ENCODE measurements around the gene IKBKG. TPM values are rescaled to one million over a fixed set of nuclear protein-coding genes. Genes with fewer than 3 reads are reported as not detected.
"Not testable (repeated sequence)": the region's sequence is repeated elsewhere in the genome, so short reads cannot be mapped to it uniquely, and the experiment has no call there.

The IKBKG gene
- total RNA-seq, 1 donor from 2014 or later = 47.7 TPM

GRCh38 chrX:154552112-154552806 lies 4.8 kb downstream of the IKBKG start:
- intact Hi-C loops (cut with micrococcal nuclease) = not testable (repeated sequence)

DNA sequence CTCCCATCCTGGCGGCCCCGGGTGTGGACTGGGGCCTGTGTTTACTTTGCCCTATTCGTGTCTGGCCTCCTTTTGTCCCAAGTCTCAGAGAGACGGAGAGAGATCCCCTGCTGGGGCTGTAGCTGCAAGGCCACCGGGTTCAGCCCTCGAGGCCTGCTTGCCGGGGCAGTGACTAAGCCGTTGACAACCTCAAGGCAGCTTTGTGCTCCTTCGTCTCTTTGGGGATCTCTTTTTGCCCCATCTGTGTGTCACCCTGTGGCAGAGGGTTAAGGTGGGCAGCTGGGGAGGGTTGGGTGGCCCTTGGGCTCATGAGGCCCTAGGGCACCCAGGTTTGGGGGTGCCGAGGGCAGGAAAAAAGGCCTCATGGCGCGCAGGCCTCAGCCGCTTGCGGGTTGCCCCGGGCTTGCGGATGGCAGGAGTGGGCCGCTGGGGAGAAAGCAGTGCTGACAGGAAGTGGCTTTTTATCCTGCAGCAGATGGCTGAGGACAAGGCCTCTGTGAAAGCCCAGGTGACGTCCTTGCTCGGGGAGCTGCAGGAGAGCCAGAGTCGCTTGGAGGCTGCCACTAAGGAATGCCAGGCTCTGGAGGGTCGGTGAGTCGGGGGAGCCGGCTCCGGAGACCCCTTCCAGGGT lies 10.8 kb downstream of the IKBKG start:
- intact Hi-C loops (cut with micrococcal nuclease) = not testable (repeated sequence)

DNA sequence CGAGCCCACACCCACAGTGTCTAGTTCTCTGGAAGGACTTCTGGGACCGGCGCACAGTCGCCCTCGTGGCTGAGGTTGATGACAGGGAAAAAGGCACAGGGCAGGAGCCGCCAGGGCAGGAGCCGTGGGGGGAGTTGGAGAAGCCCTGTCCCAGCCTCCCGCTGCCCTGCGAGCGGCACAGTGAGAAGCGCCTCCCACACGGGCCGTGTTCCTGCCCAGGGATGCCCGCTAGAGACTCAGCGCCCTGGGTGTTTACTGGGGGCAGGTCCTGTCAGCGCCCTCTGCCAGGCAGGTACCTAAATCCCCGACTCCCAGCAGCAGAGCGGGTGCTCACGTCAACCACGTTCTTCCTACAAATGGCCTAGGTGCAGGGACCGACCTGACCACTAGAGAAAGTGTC lies 11.5 kb downstream of the IKBKG start:
- intact Hi-C loops (cut with micrococcal nuclease) = not testable (repeated sequence)

DNA sequence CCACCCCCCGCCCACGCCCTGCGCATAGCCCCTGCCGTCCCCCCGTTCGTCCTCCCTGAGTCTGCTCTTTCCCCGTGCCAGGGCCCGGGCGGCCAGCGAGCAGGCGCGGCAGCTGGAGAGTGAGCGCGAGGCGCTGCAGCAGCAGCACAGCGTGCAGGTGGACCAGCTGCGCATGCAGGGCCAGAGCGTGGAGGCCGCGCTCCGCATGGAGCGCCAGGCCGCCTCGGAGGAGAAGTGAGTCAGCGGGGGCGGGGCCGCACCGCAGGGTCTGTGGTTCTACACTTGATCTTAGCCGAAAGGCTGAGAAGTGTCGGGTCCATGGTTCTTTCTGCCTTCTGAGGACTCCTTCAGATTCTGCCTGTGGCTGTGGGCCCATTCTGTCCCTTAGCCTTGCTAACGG lies 12.9 kb downstream of the IKBKG start:
- intact Hi-C loops (cut with micrococcal nuclease) = not testable (repeated sequence)

DNA sequence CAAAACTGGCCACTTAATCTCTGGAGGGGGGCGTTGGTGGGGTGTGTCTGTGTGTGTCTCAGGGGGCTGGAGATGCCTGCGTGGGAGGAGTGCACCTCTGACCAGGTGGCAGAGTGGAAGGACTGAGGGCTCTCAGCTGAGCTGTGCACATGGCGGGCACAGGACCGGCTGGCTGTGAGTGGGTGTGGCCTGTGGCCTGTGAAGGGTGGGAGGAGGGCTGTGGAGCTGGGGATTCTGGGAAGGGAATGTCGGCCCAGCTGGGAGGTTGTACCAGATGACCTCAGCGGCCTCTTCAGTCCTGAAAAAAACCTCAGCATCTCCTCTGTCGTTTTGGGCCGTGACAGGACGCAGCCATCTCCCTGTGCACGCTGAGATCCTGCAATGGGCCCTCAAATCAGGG lies 14.9 kb downstream of the IKBKG start:
- intact Hi-C loops (cut with micrococcal nuclease) = not testable (repeated sequence)

DNA sequence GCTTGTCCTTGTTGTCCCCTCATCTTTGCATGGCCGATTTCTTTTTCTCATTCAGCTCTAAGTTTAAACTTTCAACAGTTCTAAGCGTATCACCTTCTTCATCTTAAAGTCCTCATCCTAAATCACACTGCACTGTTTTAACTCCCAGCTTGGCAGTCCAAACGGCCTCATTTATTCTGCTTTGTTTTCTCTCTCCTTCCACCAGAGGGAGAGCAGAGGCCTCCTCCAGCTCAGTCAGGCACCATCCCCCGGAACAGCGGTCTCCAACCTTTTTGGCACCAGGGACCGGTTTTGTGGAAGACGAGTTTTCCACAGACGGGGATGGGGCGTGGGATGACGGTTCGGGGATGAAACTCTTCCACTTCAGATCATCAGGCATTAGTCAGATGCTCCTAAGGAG lies 22.9 kb downstream of the IKBKG start:
- intact Hi-C loops (cut with micrococcal nuclease) = not testable (repeated sequence)

- intact Hi-C loops (cut with micrococcal nuclease) = not testable (repeated sequence)
Measured at GRCh38 chrX:154573061-154573460, 25.6 kb downstream of the IKBKG start.

DNA sequence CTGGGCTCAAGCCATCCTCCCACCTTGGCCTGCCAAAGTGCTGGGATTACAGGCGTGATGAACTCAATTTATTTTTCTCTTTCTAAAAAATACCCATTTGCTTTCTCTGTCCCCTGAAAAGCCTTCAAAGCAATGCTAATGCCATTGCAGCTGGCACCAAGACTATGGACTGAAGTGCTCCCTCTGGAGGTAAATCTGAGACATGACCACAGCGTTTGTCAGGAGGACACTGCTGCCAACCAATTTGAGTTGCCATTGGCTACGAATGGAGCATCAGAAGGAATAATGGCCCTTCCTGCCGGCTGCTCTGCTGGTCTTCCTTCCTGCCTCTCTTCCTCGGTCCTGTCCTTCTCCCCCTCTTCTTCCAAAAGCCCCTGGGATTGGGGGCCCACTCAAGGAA lies 27.7 kb downstream of the IKBKG start:
- intact Hi-C loops (cut with micrococcal nuclease) = not testable (repeated sequence)

GRCh38 chrX:154582994-154583393 lies 35.6 kb downstream of the IKBKG start:
- intact Hi-C loops (cut with micrococcal nuclease) = not testable (repeated sequence)

GRCh38 chrX:154584585-154585183 lies 37.3 kb downstream of the IKBKG start, which contains the start of gene CTAG1A:
CTAG1A (plus strand) TSS chrX:154585133; CDS start chrX:154585207, 74 bp downstream.
- intact Hi-C loops (cut with micrococcal nuclease) = not testable (repeated sequence)

DNA sequence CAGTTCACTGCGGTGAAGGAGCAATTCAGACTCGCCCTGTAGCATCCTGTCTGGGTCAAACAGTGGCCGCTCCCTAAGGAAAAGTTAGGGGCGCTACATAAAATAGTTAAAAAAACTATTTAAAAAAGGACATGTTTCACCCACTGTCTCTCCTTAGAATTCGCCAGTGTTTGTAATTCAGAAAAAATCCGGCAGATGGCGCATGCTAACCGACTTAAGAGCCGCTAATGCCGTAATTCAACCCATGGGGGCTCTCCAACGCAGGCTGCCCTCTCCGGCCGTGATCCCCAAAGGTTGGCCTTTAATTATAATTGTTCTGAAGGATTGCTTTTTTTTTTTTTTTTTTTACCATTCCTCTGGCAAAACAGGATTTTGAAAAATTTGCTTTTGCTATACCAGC lies 43.0 kb downstream of the IKBKG start:
- intact Hi-C loops (cut with micrococcal nuclease) = not testable (repeated sequence)

GRCh38 chrX:154592505-154592904 lies 45.1 kb downstream of the IKBKG start:
- intact Hi-C loops (cut with micrococcal nuclease) = no loop called here

DNA sequence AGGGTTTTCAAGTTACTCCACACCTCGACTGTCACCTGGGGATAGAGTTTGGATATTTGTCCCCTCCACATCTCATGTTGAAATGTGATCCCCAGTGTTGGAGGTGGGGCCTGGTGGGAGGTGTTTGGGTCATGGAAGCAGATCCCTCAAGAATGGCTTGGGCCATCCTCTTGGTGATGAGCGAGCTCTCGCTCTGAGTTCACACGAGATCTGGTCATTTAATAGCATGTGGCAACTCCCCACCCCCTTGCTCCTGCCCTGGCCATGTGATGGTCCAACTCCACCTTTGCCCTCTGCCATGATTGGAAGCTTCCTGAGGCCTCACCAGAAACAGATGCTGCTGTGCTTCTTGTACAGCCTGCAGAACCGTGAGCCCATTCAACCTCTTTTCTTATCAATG lies 45.8 kb downstream of the IKBKG start:
- intact Hi-C loops (cut with micrococcal nuclease) = no loop called here

DNA sequence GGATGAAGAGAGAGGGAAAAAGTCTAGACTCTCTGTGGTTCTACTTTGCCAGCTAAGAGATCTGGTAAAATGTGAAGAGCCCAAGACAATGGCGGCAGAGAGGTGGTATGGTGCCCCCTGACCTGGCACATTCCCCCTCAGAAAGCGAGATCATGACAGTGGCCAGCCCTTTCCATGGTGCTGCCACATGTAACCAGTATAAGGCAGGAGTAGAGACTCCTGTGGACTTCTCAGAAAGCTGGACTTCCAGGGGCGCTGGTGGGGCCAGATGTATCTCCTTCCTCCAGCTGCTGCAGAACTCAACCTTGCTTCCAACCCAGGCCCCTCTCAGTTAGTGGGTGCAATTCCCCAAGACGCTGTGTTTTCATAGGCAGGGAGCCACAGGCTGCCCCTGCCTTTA lies 47.1 kb downstream of the IKBKG start:
- intact Hi-C loops (cut with micrococcal nuclease) = no loop called here

DNA sequence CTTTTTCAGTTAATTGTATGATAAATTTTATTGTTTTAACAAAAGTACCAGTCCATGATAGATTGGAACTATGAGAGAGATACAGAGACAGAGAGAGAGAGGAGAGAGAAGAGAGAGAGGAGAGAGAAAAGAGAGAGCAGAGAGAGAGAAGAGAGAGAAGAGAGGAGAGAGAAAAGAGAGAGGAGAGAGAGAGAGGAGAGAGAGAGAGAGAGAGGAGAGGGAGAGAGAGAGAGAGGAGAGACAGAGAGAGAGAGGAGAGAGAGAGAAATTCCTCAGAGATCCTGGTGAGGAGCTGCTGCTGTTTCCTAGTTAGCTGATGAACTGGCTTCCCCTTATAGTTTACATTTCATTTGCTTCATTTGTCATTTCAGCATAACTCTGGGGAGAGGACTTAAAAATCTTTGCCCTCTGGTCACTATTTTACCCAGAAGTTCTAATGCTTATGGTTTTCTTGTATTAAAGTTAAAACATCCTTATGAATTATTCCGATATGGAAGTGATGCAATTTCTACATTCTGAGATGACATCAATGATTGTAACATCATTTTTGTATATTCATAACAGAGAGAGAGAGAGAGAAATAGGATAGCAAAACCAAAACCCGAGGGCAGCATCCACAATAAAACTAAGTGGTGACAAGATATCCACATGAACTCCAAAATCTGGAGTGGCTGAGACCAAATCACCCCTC lies 48.3 kb downstream of the IKBKG start:
- intact Hi-C loops (cut with micrococcal nuclease) = no loop called here

GRCh38 chrX:154596290-154596929 lies 49.0 kb downstream of the IKBKG start:
- intact Hi-C loops (cut with micrococcal nuclease) = no loop called here

GRCh38 chrX:154597221-154597620 lies 49.8 kb downstream of the IKBKG start:
- intact Hi-C loops (cut with micrococcal nuclease) = no loop called here

DNA sequence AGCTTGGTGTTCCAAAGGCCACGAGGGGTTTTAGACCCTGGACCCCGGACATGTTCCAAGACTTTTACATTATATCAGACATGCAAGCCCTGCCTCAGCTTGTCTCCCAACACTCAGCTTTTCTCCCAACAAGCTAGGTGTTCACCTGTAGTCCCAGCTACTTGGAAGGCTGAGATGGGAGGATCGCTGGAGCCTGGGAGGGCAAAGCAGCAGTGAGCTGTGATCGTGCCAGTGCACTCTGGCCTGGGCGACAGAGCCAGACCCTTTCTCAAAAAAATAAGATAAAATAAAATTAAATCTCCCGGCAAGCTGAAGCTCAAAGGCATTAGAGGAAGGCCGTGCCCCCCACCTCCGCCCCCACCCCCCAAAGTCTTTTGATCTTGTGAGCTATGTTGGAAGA lies 51.2 kb downstream of the IKBKG start:
- intact Hi-C loops (cut with micrococcal nuclease) = no loop called here

DNA sequence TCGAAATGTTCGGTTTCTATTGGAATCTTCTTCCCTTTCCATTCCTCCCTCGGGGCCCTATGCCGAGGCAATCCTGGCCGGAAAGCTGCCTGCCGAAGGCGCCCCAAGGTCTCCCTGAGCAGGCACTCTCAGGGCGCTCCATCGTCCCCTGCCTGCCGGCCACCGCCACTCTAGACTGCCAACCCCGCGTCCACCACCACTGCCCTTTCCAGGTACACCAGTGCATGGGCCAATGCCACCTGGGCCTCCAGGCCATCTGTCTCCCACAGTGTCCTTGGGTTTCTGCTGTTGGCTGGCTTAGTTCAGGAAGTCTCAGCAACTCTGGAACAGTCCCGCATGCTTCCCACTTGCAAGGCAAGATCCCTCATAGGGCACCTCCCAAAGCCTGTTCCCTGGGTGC lies 52.1 kb downstream of the IKBKG start:
- intact Hi-C loops (cut with micrococcal nuclease) = no loop called here

DNA sequence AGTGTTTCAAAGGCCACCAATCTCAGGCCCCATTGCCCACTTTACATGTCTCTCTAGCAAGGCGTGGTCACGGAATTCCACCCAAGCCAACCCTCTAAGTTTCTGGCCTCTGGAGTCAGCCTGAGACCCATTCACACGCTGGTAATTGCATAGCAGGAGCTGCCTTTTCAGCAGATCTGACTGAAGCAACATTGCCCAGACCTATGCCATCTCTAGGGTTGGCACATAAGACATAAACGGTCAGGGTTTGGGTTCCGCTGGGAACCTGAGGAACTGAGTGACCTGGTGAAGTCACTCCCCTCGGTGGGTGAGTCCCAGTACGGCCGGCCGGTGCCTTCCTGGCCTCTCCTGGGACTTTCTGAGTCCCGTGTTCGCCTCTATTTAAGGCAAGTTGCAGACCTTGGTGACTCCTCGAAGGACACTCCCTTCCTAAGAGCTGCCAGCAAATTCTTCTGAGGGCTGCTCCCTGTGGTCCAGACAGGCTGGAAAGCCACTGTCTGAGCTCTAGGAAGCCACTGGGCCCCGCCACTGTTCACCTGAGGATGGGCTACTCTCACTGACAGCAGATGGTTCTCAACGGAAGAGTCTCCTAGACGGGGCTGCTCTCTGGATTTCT lies 53.4 kb downstream of the IKBKG start:
- intact Hi-C loops (cut with micrococcal nuclease) = no loop called here

DNA sequence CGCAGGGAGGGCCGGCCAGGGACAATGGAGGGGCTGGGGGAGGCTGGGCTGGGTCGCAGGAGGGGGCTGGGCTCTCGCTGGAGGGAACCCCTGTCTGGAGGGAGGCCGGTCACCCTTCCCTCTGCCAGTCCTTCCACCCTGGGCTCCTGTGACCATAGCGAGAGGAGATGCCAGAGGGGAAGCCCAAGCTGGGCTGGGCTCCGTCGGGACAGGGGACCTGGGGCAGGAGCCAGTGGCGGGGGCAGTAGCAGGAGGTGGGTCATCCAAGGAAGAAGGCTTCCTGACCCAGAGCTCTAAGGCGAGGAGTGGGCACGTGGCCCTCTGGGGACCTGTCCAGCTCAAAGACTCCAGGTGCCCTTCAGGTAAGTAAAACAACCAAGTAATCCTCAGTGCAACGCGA lies 54.8 kb downstream of the IKBKG start:
- intact Hi-C loops (cut with micrococcal nuclease) = no loop called here

Measured in T-helper 1 cell treated with Interleukin-12 subunit alpha and Interleukin-12 subunit beta and Interleukin-4 antibody, amounts not matched to agents 30 ng/mL and 1 ng/mL, for 36 hours (primary cell).